ENCODE measurements around the gene CXCL17.

Gene CXCL17

DNA sequence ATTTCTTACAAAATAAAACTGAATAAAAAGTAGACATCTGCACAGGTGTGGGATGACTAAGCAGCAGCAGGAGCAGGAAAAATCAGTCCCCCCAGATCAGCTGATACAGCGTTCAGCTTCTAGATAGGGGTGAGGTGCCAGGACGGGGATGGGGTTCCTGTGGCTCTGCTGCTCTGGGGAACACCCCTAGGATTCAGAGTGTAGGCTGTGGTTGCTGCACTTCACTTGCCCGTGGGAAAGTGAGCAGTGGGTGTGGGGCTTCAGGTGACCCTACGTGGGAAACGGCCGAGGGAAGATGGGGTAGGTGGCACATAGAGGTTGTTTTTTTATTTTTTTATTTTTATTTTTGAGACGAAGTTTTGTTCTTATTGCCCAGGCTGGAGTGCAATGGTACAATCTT is 3.2 kb upstream of the CXCL17 start:
- no peak for DNase-seq
- Histone ChIP-seq H3K27me3 (ENCODE audit: insufficient read depth, low read depth, severe bottlenecking) (no peaks in the 10 kb centered on the region), H3K27ac (no peak overlapping the region), H3K9me3 (ENCODE audit: severe bottlenecking) (no peaks in the 10 kb centered on the region), H3K4me3 (ENCODE audit: low read depth, low read length) (no peak overlapping the region), H3K36me3 (no peaks in the 10 kb centered on the region)
- TF ChIP-seq, protein P1, sequence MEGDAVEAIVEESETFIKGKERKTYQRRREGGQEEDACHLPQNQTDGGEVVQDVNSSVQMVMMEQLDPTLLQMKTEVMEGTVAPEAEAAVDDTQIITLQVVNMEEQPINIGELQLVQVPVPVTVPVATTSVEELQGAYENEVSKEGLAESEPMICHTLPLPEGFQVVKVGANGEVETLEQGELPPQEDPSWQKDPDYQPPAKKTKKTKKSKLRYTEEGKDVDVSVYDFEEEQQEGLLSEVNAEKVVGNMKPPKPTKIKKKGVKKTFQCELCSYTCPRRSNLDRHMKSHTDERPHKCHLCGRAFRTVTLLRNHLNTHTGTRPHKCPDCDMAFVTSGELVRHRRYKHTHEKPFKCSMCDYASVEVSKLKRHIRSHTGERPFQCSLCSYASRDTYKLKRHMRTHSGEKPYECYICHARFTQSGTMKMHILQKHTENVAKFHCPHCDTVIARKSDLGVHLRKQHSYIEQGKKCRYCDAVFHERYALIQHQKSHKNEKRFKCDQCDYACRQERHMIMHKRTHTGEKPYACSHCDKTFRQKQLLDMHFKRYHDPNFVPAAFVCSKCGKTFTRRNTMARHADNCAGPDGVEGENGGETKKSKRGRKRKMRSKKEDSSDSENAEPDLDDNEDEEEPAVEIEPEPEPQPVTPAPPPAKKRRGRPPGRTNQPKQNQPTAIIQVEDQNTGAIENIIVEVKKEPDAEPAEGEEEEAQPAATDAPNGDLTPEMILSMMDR (IDR thresholded peaks at IDR 0.05; ENCODE audit: low read depth, low read length), result no peak

GRCh38 chr19:42443944-42444398 is 1.2 kb upstream of the CXCL17 start:
- TF ChIP-seq, protein P1 (IDR thresholded peaks at IDR 0.05; ENCODE audit: low read depth, low read length), result no peak
- Histone ChIP-seq H3K4me3 (ENCODE audit: low read depth, low read length) (no peak overlapping the region), H3K27me3 (ENCODE audit: insufficient read depth, low read depth, severe bottlenecking) (no peaks in the 10 kb centered on the region), H3K9me3 (ENCODE audit: severe bottlenecking) (no peaks in the 10 kb centered on the region), H3K36me3 (no peaks in the 10 kb centered on the region), H3K27ac (no peak overlapping the region)
- no peak for DNase-seq

- Histone ChIP-seq H3K9me3 (ENCODE audit: severe bottlenecking) (no peaks in the 10 kb centered on the region), H3K27ac (no peak overlapping the region), H3K4me3 (ENCODE audit: low read depth, low read length) (no peak overlapping the region), H3K27me3 (ENCODE audit: insufficient read depth, low read depth, severe bottlenecking) (no peaks in the 10 kb centered on the region), H3K36me3 (no peaks in the 10 kb centered on the region)
- TF ChIP-seq, protein P1 (IDR thresholded peaks at IDR 0.05; ENCODE audit: low read depth, low read length), result no peak
- DNase-seq, result no peak
Observed at GRCh38 chr19:42441049-42441445, 1.7 kb downstream of the CXCL17 start.

- Histone ChIP-seq H3K36me3 (no peaks in the 10 kb centered on the region), H3K4me3 (ENCODE audit: low read depth, low read length) (no peak overlapping the region), H3K27me3 (ENCODE audit: insufficient read depth, low read depth, severe bottlenecking) (no peaks in the 10 kb centered on the region), H3K9me3 (ENCODE audit: severe bottlenecking) (no peaks in the 10 kb centered on the region), H3K27ac (no peak overlapping the region)
- TF ChIP-seq, protein P1 (IDR thresholded peaks at IDR 0.05; ENCODE audit: low read depth, low read length), result peak; percentile 79
- peak; percentile 78 for DNase-seq
Observed at GRCh38 chr19:42440357-42441048, 2.2 kb downstream of the CXCL17 start.

- DNase-seq, result no peak
- Histone ChIP-seq H3K9me3 (ENCODE audit: severe bottlenecking) (no peaks in the 10 kb centered on the region), H3K27ac (no peak overlapping the region), H3K4me3 (ENCODE audit: low read depth, low read length) (no peak overlapping the region), H3K36me3 (no peaks in the 10 kb centered on the region), H3K27me3 (ENCODE audit: insufficient read depth, low read depth, severe bottlenecking) (no peaks in the 10 kb centered on the region)
- TF ChIP-seq, protein P1 (IDR thresholded peaks at IDR 0.05; ENCODE audit: low read depth, low read length), result no peak
Observed at GRCh38 chr19:42436006-42436405, 6.7 kb downstream of the CXCL17 start.

- DNase-seq, result no peak
- TF ChIP-seq, protein P1 (IDR thresholded peaks at IDR 0.05; ENCODE audit: low read depth, low read length), result no peak
- H3K27ac ChIP-seq, result no peak overlapping the region
- no peaks in the 10 kb centered on the region for H3K9me3 ChIP-seq (ENCODE audit: severe bottlenecking)
- no peaks in the 10 kb centered on the region for H3K27me3 ChIP-seq (ENCODE audit: insufficient read depth, low read depth, severe bottlenecking)
- H3K36me3 ChIP-seq, result no peaks in the 10 kb centered on the region
- no peak overlapping the region for H3K4me3 ChIP-seq (ENCODE audit: low read depth, low read length)
Observed at GRCh38 chr19:42435316-42435715, 7.4 kb downstream of the CXCL17 start.
